Parathyroid adenoma (tissue), 2 donors: ENCODE data around the gene MED28.

Experiments used
- H2AFZ ChIP-seq: fragments of 300-600 bp; sonication (generic); one replicate; pipeline ENCODE4 v1.7.0; 2017; ENCODE audit warnings: antibody characterized with exemption, mild to moderate bottlenecking
- H3K27ac ChIP-seq: fragments of 300-600 bp; sonication (generic); one replicate; pipeline ENCODE4 v1.7.0; 2017
- H3K27me3 ChIP-seq: fragments of 300-600 bp; sonication (generic); one replicate; pipeline ENCODE4 v1.7.0; 2017; ENCODE audit warnings: low read length; ENCODE audit not compliant: control insufficient read depth, insufficient read depth
- H3K36me3 ChIP-seq: fragments of 300-600 bp; sonication (generic); one replicate; pipeline ENCODE4 v1.7.0; 2017; ENCODE audit warnings: low read length; ENCODE audit not compliant: control insufficient read depth, insufficient read depth
- H3K4me1 ChIP-seq: fragments of 300-600 bp; sonication (generic); one replicate; pipeline ENCODE4 v1.7.0; 2017; ENCODE audit warnings: control low read depth
- H3K4me2 ChIP-seq: fragments of 300-600 bp; sonication (generic); one replicate; pipeline ENCODE4 v1.7.0; 2017; ENCODE audit warnings: low read length
- H3K4me3 ChIP-seq: fragments of 300-600 bp; sonication (generic); one replicate; pipeline ENCODE4 v1.7.0; 2017; ENCODE audit warnings: low read depth, low read length
- H3K79me2 ChIP-seq: fragments of 300-600 bp; sonication (generic); one replicate; pipeline ENCODE4 v1.7.0; 2017; ENCODE audit warnings: control low read depth
- H3K9ac ChIP-seq: fragments of 300-600 bp; sonication (generic); one replicate; pipeline ENCODE4 v1.7.0; 2017; ENCODE audit warnings: mild to moderate bottlenecking
- H3K9me3 ChIP-seq: fragments of 300-600 bp; sonication (generic); one replicate; pipeline ENCODE4 v1.7.0; 2017; ENCODE audit warnings: low read length; ENCODE audit not compliant: control insufficient read depth
- CTCF ChIP-seq: fragments of 300-600 bp; sonication (generic); IDR thresholded peaks from one replicate; pipeline ENCODE4 v1.7.0; 2017; ENCODE audit warnings: antibody characterized with exemption, mild to moderate bottlenecking
- donor health status: primary hyperparathyroidism.

Gene MED28

GRCh38 chr4:17583276-17583675 lies 31.2 kb upstream of the MED28 start:
- Histone ChIP-seq H3K9ac (no peak overlapping the region), H3K27ac (no peak overlapping the region), H3K4me3 (no peak overlapping the region), H3K79me2 (no peaks in the 10 kb centered on the region), H3K4me2 (no peak overlapping the region), H3K36me3 (no peaks in the 10 kb centered on the region), H3K9me3 (no peaks in the 10 kb centered on the region), H2AFZ (no peak overlapping the region), H3K4me1 (peaks cover 3% of the 10 kb centered on the region), H3K27me3 (no peaks in the 10 kb centered on the region)
- no peak for TF ChIP-seq CTCF

- Histone ChIP-seq H3K9me3 (no peaks in the 10 kb centered on the region), H2AFZ (no peak overlapping the region), H3K79me2 (no peaks in the 10 kb centered on the region), H3K4me3 (no peak overlapping the region), H3K27me3 (no peaks in the 10 kb centered on the region), H3K36me3 (no peaks in the 10 kb centered on the region), H3K9ac (no peak overlapping the region), H3K27ac (no peak overlapping the region), H3K4me1 (peaks cover under 1% of the 10 kb centered on the region), H3K4me2 (no peak overlapping the region)
- no peak for TF ChIP-seq CTCF
Observed at GRCh38 chr4:17583941-17584340, 30.5 kb upstream of the MED28 start.

GRCh38 chr4:17584521-17585213 lies 29.8 kb upstream of the MED28 start:
- Histone ChIP-seq H3K4me3 (no peak overlapping the region), H3K9ac (no peak overlapping the region), H3K79me2 (no peaks in the 10 kb centered on the region), H2AFZ (no peak overlapping the region), H3K27ac (no peak overlapping the region), H3K27me3 (no peaks in the 10 kb centered on the region), H3K36me3 (no peaks in the 10 kb centered on the region), H3K4me2 (no peak overlapping the region), H3K9me3 (no peaks in the 10 kb centered on the region), H3K4me1 (no peaks in the 10 kb centered on the region)
- TF ChIP-seq CTCF: no peak

GRCh38 chr4:17587094-17587822 lies 27.2 kb upstream of the MED28 start:
- Histone ChIP-seq H3K9ac (no peak overlapping the region), H3K36me3 (no peaks in the 10 kb centered on the region), H3K9me3 (no peaks in the 10 kb centered on the region), H3K4me1 (no peaks in the 10 kb centered on the region), H3K27me3 (no peaks in the 10 kb centered on the region), H3K4me3 (no peak overlapping the region), H3K4me2 (no peak overlapping the region), H3K27ac (no peak overlapping the region), H3K79me2 (no peaks in the 10 kb centered on the region), H2AFZ (no peak overlapping the region)
- TF ChIP-seq CTCF: no peak
